HG02759 (cell line): ENCODE measurements around the gene MSMB.
"Not testable (repeated sequence)": the region's sequence is repeated elsewhere in the genome, so short reads cannot be mapped to it uniquely, and the experiment has no call there.

Experiments used
- ATAC-seq: cut with Tn5 transposase; IDR thresholded peaks from one replicate; pipeline ENCODE4 v1.9.1; 2021; ENCODE audit warnings: mild to moderate bottlenecking, moderate library complexity; ENCODE audit not compliant: unreplicated experiment

Gene MSMB

DNA sequence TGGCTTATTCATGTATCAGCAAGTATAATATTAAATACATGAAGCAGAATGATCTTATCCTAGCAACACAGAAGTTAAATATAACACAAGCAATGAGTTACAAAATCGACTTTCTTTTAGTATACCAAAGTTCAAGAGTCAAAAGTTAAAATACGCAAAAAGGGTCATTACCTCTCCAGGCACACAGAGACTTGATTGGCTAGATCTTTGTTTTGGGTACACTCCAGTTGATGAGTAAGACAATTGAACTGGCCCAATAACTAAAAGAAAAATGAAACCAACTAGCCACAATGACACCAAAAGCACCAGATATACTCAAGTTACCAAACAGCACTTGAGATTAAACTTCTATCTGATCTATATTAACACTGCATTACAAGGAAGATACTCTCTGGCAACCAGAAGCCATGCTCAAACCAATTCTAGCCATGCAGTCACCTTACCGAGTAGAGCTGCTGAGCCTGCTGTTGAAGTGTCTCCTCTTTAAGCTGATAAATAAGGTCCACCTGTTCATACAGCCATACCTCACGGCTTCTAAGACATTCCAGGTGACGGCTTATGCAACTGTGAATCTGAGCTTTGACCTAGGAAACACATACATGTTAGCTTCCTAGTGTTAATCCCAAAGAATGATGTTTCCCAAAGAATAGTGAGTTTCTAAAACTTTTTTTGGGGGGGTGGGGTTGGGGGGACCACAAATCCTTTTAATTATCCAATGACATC lies 31.2 kb downstream of the MSMB start:
- ATAC-seq: no peak

DNA sequence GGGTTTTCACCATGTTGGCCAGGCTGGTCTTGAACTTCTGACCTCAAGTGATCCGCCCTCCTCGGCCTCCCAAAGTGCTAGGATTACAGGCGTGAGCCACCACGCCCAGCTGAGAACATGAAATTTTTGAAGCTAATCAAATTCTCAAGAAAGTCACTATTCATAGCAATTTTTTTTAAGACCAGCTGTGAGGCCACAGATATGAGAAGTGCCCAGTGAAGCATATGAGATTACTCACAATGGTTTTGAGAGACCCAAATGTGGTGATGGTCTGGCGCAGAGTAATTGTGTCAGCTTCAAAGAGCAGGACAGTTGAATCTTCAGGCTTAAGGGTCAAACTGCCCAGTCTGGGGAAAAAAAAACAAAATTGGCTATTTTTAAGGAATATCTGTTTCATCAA lies 31.9 kb downstream of the MSMB start:
- no peak for ATAC-seq

DNA sequence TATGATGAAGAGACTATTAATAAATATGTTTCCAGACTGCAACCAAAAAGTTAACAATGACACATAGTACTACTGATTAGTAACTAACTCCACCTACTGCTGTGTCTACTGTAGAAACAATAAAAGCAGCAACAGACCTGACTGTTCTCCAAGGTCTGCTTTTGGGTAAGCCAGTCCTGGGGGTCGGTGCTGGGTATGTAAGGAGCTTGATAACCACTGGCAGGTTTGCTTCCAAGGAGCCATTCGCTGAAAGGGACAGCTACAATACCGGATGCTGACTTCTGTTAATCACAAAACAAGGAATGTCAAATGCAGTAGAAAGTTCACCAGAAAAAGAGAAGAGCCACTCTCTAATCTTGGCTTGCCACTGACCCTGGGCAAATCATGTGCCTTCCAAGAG lies 33.3 kb downstream of the MSMB start:
- no peak for ATAC-seq

GRCh38 chr10:46006219-46006618 lies 39.9 kb downstream of the MSMB start:
- no peak for ATAC-seq

DNA sequence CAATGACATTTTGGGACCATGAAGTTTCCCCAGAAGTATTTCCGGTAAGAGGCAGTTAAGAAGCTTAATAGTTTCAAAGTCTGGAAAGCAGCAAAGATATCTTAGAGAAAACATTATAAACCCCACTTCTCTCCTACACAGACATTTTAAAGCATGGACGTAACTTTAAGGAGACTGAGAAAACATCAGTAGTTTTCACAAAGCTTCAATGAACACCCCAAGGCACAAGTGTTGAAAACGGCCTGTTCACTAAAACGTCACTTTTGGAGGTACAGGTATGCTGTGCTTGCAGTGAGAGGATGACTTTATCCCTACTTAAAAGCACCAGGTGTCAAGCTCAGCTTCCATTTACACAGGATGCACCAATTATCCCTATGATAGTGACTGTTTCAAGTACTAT lies 40.7 kb downstream of the MSMB start:
- ATAC-seq: no peak

DNA sequence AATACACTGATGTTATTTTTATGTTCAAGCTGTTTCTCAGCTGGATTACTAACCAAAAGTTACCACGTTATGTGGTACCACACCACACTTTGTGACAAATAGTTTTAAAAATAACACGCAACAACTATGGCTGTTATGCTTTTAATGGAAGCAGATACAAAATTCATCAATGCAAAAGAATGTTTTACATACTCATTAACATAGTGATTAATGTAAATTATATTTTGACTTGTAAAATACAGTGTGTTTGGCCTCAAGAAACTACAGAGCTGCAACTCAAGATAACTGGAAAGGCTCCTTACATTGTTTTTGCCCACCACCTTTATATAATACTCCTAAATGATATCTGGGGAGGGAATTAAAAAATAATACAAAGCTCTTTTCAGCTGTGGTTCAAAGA lies 41.1 kb downstream of the MSMB start:
- ATAC-seq: no peak

DNA sequence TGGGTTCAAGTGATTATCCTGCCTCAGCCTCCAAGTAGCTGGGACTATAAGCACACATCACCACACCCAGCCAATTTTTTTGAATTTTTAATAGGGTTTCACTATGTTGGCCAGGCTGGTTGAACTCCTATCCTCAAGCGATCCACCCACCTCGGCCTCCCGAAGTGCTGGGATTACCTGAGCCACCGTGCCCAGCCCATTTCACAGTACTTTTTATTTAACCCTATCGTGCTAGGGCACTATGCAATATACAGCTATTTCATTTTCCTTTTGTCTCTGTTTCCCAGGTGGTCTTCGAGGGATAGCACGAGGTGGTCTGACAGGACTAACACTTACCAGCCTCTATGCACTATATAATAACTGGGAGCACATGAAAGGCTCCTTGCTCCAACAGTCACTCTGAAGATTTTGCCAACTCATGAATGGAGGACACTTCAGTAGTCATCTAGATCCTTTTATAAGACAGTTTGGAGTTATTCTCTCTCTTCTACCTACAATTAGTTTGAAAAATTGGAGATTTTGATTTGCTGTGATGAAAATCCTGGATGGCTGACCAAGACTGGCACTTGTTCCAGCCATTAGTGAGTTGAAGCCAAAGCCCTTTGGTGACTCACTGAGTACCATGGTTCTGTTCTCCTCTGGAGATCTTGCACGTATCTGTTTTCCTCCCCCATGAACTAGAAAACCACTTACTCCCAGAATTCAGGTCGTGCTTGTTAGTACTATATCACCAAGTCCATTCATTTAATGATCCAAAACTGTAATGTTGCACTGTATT lies 43.0 kb downstream of the MSMB start:
- no peak for ATAC-seq

- ATAC-seq: not testable (repeated sequence)
Observed at GRCh38 chr10:46002189-46002687, 43.8 kb downstream of the MSMB start.

DNA sequence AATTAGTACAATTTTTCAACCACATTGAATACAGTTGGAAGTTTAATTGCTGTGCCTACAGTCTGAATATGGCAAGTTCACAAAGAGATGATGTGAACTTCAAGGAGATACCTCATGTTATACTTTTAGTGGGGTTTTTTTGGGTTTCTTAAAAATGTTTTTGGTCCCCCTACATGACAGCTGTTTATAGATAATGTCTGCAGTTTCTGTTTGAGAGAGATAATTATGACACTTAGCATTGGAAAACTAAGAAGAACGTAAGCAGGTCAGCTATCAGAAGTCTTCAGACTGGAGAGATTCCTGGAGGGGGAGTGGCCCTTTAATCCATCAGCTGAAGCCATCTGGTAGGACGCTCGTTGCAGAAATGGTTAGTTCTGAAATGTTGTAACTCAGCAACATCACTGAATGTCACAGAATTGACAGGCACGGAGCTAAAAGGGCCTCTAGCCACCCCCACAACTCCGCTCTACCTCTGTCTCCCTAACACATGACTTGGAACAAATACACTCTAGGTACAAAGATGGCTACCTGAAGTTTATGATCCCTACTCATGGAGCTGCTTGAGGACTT lies 44.8 kb downstream of the MSMB start:
- ATAC-seq: no peak

GRCh38 chr10:46000538-46000937 lies 45.5 kb downstream of the MSMB start:
- ATAC-seq: no peak

- ATAC-seq: not testable (repeated sequence)
Observed at GRCh38 chr10:45999955-46000354, 46.1 kb downstream of the MSMB start.

DNA sequence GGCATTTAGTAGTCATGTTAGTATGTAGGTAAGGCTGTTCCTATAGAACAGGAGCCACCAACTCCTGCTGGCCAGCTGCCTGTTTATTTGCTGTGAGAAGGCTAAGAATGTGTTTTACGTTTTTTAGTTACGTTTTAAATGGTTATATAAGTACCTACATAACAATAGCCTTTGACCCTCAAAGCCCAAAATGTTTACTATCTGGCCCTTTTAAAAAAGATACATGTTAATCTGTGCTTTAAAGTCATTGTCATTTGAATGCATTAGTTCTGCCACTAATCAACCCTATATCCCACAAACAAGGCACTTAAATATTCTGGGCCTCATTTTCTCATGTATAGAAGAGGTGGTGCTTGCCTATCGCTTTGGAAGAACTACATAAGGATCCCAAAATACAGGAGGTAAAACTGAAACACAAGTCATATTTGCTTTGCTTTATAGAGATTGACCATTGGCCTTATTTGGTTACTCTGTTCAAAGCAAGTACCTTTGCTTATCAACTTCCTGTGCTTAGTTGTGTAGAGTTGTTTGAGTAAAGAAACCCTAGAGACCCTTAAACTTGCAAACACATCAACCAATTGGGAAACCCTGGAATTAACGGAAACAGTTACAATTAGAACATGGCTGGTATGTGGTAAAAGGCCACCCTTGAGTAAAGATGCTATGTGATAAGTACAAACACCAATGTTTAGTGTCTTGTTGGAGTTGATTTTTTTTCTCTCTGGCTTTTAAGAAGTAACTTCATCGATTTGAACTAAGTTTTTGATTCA lies 47.9 kb downstream of the MSMB start:
- ATAC-seq: no peak

DNA sequence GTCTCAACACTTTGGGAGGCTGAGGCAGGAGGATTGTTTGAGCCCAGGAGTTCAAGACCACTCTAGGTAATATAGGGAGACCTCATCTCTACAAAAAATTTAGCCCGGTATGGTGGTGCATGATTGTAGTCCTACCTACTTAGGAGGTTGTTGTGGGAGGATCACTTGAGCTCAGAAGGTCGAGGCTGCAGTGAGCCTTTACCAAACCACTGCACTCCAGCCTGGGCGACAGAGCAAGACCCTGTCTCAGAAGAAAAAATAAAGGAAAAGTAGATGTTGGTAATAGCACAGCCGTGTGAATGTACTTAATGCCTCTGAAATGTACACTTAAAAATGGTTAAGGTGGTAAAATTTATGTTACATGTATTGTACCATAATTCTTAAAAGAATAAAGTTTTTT lies 48.5 kb downstream of the MSMB start:
- ATAC-seq: no peak

- not testable (repeated sequence) for ATAC-seq
Observed at GRCh38 chr10:45985590-45985989, 60.5 kb downstream of the MSMB start.

- ATAC-seq: not testable (repeated sequence)
Observed at GRCh38 chr10:45984473-45984872, 61.6 kb downstream of the MSMB start.

DNA sequence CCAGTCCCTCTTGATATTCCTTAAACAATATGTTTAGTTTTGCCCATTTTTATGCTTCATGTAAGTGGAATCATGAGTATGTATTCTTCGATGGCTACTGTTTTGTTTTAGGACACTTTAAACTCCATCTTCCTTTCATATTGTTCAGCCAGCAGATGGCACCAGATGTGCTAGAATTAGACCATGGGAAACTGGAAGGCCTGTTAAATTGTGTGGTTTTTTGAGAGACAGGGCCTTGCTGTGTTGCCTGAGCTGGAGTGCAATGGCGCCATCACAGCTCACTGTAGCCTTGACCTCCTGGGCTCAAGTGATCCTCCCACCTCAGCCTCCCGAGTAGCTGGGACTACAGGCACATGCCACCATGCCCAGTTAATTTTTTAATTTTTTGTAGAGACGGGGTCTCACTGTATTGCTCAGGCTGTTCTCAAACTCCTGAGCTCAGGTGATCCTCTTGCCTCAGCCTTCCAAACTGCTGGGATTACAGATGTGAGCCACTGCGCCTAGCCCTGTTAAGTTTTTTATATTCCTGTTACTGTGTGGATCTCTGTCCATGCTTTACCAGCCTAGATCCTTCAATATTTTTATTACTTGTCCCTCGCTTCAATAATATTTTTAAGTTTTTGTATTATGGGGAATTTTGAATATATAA lies 62.4 kb downstream of the MSMB start:
- ATAC-seq: not testable (repeated sequence)
